ENCODE measurements around the gene HHIPL1.

HHIPL1 gene

GRCh38 chr14:99716091-99716849 lies 71.3 kb downstream of the HHIPL1 start:
- no peak for DNase-seq (ENCODE audit: low spot score)

- DNase-seq (ENCODE audit: low spot score): no peak
These were observed 72.1 kb downstream of the HHIPL1 start for GRCh38 chr14:99716850-99717681.

GRCh38 chr14:99717682-99718013 lies 72.7 kb downstream of the HHIPL1 start:
- no peak for DNase-seq (ENCODE audit: low spot score)

- no peak for DNase-seq (ENCODE audit: low spot score)
These were observed 73.3 kb downstream of the HHIPL1 start for GRCh38 chr14:99718031-99718810.

GRCh38 chr14:99718811-99719192 lies 73.9 kb downstream of the HHIPL1 start:
- no peak for DNase-seq (ENCODE audit: low spot score)

GRCh38 chr14:99720941-99721791 lies 76.2 kb downstream of the HHIPL1 start:
- no peak for DNase-seq (ENCODE audit: low spot score)

GRCh38 chr14:99721792-99722516 lies 77.0 kb downstream of the HHIPL1 start:
- DNase-seq (ENCODE audit: low spot score): no peak

- no peak for DNase-seq (ENCODE audit: low spot score)
These were observed 77.8 kb downstream of the HHIPL1 start for GRCh38 chr14:99722741-99723140.

- no peak for DNase-seq (ENCODE audit: low spot score)
These were observed 79.4 kb downstream of the HHIPL1 start for GRCh38 chr14:99724196-99724891.

- no peak for DNase-seq (ENCODE audit: low spot score)
These were observed 80.2 kb downstream of the HHIPL1 start for GRCh38 chr14:99724939-99725773.

GRCh38 chr14:99725774-99726537 lies 81.0 kb downstream of the HHIPL1 start:
- no peak for DNase-seq (ENCODE audit: low spot score)

- DNase-seq (ENCODE audit: low spot score): no peak
These were observed 81.7 kb downstream of the HHIPL1 start for GRCh38 chr14:99726538-99727095.

GRCh38 chr14:99727096-99727870 lies 82.4 kb downstream of the HHIPL1 start:
- DNase-seq (ENCODE audit: low spot score): no peak

- DNase-seq (ENCODE audit: low spot score): no peak
These were observed 83.4 kb downstream of the HHIPL1 start for GRCh38 chr14:99728231-99728920.

- DNase-seq (ENCODE audit: low spot score): no peak
These were observed 84.1 kb downstream of the HHIPL1 start for GRCh38 chr14:99728981-99729451.
